WTC11 (cell line): Measurements from ENCODE around the gene DMC1. TPM values are rescaled to one million over a fixed set of nuclear protein-coding genes. Genes with fewer than 3 reads are reported as not detected.

Experiments
- ATAC-seq: fragments of 200-7000 bp; cut with Tn5 transposase; 2 replicates; pipeline ENCODE4 v1.10.0; 2021; ENCODE audit warnings: mild to moderate bottlenecking, moderate library complexity
- CTCF ChIA-PET: fragments of 300-600 bp; sonication (Branson Sonifier 250); formaldehyde crosslinking; loops from one replicate; lab custom pipeline; 2021; ENCODE audit warnings: antibody characterized with exemption; lab: Charles Lee
- POLR2A ChIA-PET: fragments of 350-600 bp; sonication (Branson Sonifier 250); formaldehyde crosslinking; loops from one replicate; lab custom pipeline; 2021; ENCODE audit warnings: antibody characterized with exemption; lab: Charles Lee
- DNase-seq: peaks from one replicate; pipeline ENCODE4 v3.0.0; 2021; ENCODE audit warnings: low spot score
- H3K27ac Mint-ChIP-seq: 2 replicates; pipeline ENCODE4 v1.8.0; 2021; ENCODE audit warnings: mixed read lengths
- H3K27me3 Mint-ChIP-seq: 2 replicates; pipeline ENCODE4 v1.8.0; 2021; ENCODE audit warnings: low read depth, mild to moderate bottlenecking, moderate library complexity, mixed read lengths
- H3K36me3 Mint-ChIP-seq: 2 replicates; pipeline ENCODE4 v1.8.0; 2021; ENCODE audit warnings: mixed read lengths
- H3K4me1 Mint-ChIP-seq: 2 replicates; pipeline ENCODE4 v1.8.0; 2022; ENCODE audit warnings: mixed read lengths
- H3K4me3 Mint-ChIP-seq: 2 replicates; pipeline ENCODE4 v1.8.0; 2021; ENCODE audit warnings: mild to moderate bottlenecking, moderate library complexity, mixed read lengths
- H3K9me3 Mint-ChIP-seq: 2 replicates; pipeline ENCODE4 v1.8.0; 2021; ENCODE audit warnings: mixed read lengths
- ATF1 ChIP-seq: sonication (generic); formaldehyde crosslinking; IDR thresholded peaks from 2 replicates; pipeline ENCODE4 v1.8.1; 2023; ENCODE audit warnings: mild to moderate bottlenecking, moderate library complexity, missing genetic modification reagents
- ELF4 ChIP-seq: sonication (generic); formaldehyde crosslinking; IDR thresholded peaks from 2 replicates; pipeline ENCODE4 v1.8.1; 2022; ENCODE audit warnings: low read depth, mild to moderate bottlenecking, moderate library complexity, missing genetic modification reagents
- ETV6 ChIP-seq: sonication (generic); formaldehyde crosslinking; IDR thresholded peaks from 2 replicates; pipeline ENCODE4 v1.8.1; 2022; ENCODE audit warnings: mild to moderate bottlenecking, missing genetic modification reagents
- FOXJ3 ChIP-seq: sonication (generic); formaldehyde crosslinking; IDR thresholded peaks from 2 replicates; pipeline ENCODE4 v1.9.0; 2021; ENCODE audit warnings: missing genetic modification reagents, mild to moderate bottlenecking, borderline replicate concordance
- FOXK1 ChIP-seq: sonication (generic); formaldehyde crosslinking; IDR thresholded peaks from 2 replicates; pipeline ENCODE4 v1.8.0; 2022; ENCODE audit warnings: mild to moderate bottlenecking, moderate library complexity, missing genetic modification reagents
- GRHL2 ChIP-seq: fragments of 250-450 bp; sonication (Bioruptor Pico); IDR thresholded peaks from 2 replicates; pipeline ENCODE4 v1.8.0; 2022; ENCODE audit warnings: mild to moderate bottlenecking, moderate library complexity; ENCODE audit not compliant: insufficient replicate concordance, severe bottlenecking
- MXD4 ChIP-seq: fragments of 250-450 bp; sonication (Bioruptor Pico); IDR thresholded peaks from 2 replicates; pipeline ENCODE4 v1.8.0; 2021; ENCODE audit warnings: mild to moderate bottlenecking, moderate library complexity, borderline replicate concordance
- NFE2L1 ChIP-seq: sonication (generic); formaldehyde crosslinking; IDR thresholded peaks from 2 replicates; pipeline ENCODE4 v1.8.1; 2023; ENCODE audit warnings: missing genetic modification reagents
- NR1H2 ChIP-seq: sonication (generic); formaldehyde crosslinking; IDR thresholded peaks from 2 replicates; pipeline ENCODE4 v1.9.0; 2021; ENCODE audit warnings: mild to moderate bottlenecking, moderate library complexity, missing genetic modification reagents
- NR2C2 ChIP-seq: sonication (generic); formaldehyde crosslinking; IDR thresholded peaks from 2 replicates; pipeline ENCODE4 v1.8.0; 2022; ENCODE audit warnings: mild to moderate bottlenecking, missing genetic modification reagents
- OVOL2 ChIP-seq: fragments of 250-450 bp; sonication (Bioruptor Pico); IDR thresholded peaks from 2 replicates; pipeline ENCODE4 v1.9.0; 2021; ENCODE audit warnings: mild to moderate bottlenecking, borderline replicate concordance
- TEAD1 ChIP-seq: sonication (generic); formaldehyde crosslinking; IDR thresholded peaks from 2 replicates; pipeline ENCODE4 v1.8.0; 2022; ENCODE audit warnings: mild to moderate bottlenecking, missing genetic modification reagents
- ZNF121 ChIP-seq: sonication (generic); formaldehyde crosslinking; IDR thresholded peaks from 2 replicates; pipeline ENCODE4 v1.8.0; 2023; ENCODE audit warnings: missing genetic modification reagents
- ZNF219 ChIP-seq: sonication (generic); formaldehyde crosslinking; IDR thresholded peaks from 2 replicates; pipeline ENCODE4 v1.8.0; 2023; ENCODE audit warnings: missing genetic modification reagents, mild to moderate bottlenecking, borderline replicate concordance
- ZNF232 ChIP-seq: sonication (generic); formaldehyde crosslinking; IDR thresholded peaks from 2 replicates; pipeline ENCODE4 v1.8.0; 2022; ENCODE audit warnings: mild to moderate bottlenecking, missing genetic modification reagents
- total RNA-seq: library from RNA; stranded (reverse); gene quantifications from 3 replicates; pipeline ENCODE4 v1.2.3, GENCODE V29; 2021
- TF ChIP-seq, protein P1 (sequence below): sonication (generic); formaldehyde crosslinking; IDR thresholded peaks from 2 replicates; pipeline ENCODE4 v1.8.1; 2023; ENCODE audit warnings: mild to moderate bottlenecking, moderate library complexity, missing genetic modification reagents
- TF ChIP-seq, protein P2 (sequence below): sonication (generic); formaldehyde crosslinking; IDR thresholded peaks from 2 replicates; pipeline ENCODE4 v1.8.1; 2022; ENCODE audit warnings: low read depth, mild to moderate bottlenecking, moderate library complexity, missing genetic modification reagents, borderline replicate concordance
- TF ChIP-seq, protein P3 (sequence below): sonication (generic); formaldehyde crosslinking; IDR thresholded peaks from 2 replicates; pipeline ENCODE4 v1.8.0; 2023; ENCODE audit warnings: missing genetic modification reagents, mild to moderate bottlenecking, borderline replicate concordance
- TF ChIP-seq, protein P4 (sequence below): fragments of 250-450 bp; sonication (Bioruptor Pico); IDR thresholded peaks from 2 replicates; pipeline ENCODE4 v1.8.0; 2021; ENCODE audit warnings: mild to moderate bottlenecking
- TF ChIP-seq, protein P5 (sequence below): sonication (generic); formaldehyde crosslinking; IDR thresholded peaks from 2 replicates; pipeline ENCODE4 v1.8.1; 2022; ENCODE audit warnings: mild to moderate bottlenecking, moderate library complexity, missing genetic modification reagents
- TF ChIP-seq, protein P6 (sequence below): sonication (generic); formaldehyde crosslinking; IDR thresholded peaks from 2 replicates; pipeline ENCODE4 v1.8.1; 2022; ENCODE audit warnings: mild to moderate bottlenecking, missing genetic modification reagents, moderate library complexity, borderline replicate concordance
- TF ChIP-seq, protein P7 (sequence below): sonication (generic); formaldehyde crosslinking; IDR thresholded peaks from 2 replicates; pipeline ENCODE4 v1.8.0; 2022; ENCODE audit warnings: mild to moderate bottlenecking, missing genetic modification reagents
- TF ChIP-seq, protein P8 (sequence below): sonication (generic); formaldehyde crosslinking; IDR thresholded peaks from 2 replicates; pipeline ENCODE4 v1.8.0; 2023; ENCODE audit warnings: missing genetic modification reagents

DMC1 gene
- total RNA-seq, 1 experiment from 2014 or later: 4.3 TPM

DNA sequence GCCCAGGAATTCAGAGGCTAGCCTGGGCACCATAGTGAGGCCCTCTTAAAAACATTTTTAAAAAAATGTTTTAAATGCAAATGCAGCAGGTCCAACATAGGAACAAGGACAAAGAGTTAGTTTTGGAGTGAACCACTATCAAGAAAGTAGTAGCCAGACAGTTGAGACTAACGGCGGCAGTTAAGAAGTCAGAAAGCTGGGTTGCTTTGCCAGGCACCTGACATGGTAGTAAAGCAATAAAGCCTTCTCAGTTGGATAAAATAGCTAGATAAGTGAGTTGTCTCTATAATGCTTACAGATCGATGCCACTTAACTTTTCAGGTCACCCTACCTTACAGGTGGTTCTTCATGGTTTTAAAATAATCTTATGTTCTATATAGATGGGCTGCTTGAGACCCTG, 47.0 kb downstream of the DMC1 start (continued):
- no peak for TF ChIP-seq GRHL2
- no peak for TF ChIP-seq NR2C2
- TF ChIP-seq, protein P1, sequence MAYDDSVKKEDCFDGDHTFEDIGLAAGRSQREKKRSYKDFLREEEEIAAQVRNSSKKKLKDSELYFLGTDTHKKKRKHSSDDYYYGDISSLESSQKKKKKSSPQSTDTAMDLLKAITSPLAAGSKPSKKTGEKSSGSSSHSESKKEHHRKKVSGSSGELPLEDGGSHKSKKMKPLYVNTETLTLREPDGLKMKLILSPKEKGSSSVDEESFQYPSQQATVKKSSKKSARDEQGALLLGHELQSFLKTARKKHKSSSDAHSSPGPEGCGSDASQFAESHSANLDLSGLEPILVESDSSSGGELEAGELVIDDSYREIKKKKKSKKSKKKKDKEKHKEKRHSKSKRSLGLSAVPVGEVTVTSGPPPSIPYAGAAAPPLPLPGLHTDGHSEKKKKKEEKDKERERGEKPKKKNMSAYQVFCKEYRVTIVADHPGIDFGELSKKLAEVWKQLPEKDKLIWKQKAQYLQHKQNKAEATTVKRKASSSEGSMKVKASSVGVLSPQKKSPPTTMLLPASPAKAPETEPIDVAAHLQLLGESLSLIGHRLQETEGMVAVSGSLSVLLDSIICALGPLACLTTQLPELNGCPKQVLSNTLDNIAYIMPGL: no peak
- no peak for TF ChIP-seq ELF4 (CRISPR knock-in tag)

DNA sequence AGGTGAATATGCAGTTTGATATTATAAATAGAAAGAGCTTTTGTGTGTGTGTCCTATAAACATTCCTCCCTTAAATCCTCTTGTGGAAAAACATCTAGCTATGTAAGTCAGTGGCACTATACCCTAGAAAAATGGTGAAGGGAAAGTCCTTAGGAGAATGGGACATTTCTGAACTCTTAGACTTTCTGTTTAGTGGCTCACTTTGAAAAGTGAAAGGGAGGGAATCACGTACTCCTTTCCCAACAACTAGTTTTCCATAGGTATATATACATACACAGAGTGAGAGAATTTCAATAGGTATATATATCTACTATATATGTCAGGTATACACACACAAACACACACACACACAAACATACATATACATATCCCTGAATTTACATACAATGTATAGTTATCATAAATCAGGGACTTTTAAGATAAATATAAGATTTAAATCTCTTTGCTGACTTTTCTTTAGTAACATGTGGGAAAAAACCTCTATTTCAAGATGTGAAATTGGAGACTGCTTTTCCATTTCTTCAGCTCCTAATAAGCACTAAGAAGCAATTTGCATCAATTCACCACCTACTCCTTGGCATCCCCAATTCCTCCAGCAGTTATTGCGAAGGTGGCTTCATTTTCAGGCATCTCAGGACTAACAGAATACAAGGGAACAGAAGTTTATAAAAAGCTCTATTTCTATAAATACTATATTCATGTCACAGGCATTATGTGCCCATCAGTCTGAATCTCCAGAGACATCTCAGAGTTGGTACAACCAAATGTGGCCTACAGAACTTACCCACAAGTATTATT, 50.3 kb downstream of the DMC1 start:
- Mint-ChIP-seq H3K27ac (no peak overlapping the region), H3K4me1 (peaks cover 17% of the 10 kb centered on the region), H3K9me3 (no peaks in the 10 kb centered on the region), H3K36me3 (no peaks in the 10 kb centered on the region), H3K27me3 (no peaks in the 10 kb centered on the region; the same call in none of the 2 replicates), H3K4me3 (no peak overlapping the region)
- ATAC-seq (no peak), DNase-seq (no peak)
- ChIA-PET CTCF (interaction anchor here (0.6 kb wide), 1 partner anchor 278 kb away, joined by 3 read pairs; no protein-coding TSS in a partner anchor), POLR2A (no interaction called here)
- TF ChIP-seq, protein P2, sequence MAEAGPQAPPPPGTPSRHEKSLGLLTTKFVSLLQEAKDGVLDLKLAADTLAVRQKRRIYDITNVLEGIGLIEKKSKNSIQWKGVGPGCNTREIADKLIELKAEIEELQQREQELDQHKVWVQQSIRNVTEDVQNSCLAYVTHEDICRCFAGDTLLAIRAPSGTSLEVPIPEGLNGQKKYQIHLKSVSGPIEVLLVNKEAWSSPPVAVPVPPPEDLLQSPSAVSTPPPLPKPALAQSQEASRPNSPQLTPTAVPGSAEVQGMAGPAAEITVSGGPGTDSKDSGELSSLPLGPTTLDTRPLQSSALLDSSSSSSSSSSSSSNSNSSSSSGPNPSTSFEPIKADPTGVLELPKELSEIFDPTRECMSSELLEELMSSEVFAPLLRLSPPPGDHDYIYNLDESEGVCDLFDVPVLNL (CRISPR knock-in tag): no peak
- TF ChIP-seq MXD4 (CRISPR knock-in tag) (no peak), ETV6 (CRISPR knock-in tag) (no peak), NFE2L1 (CRISPR knock-in tag) (no peak), ZNF121 (no peak), OVOL2 (CRISPR knock-in tag) (no peak), NR1H2 (CRISPR knock-in tag) (no peak), ZNF219 (no peak), ZNF232 (CRISPR knock-in tag) (no peak), FOXJ3 (no peak), ATF1 (CRISPR knock-in tag) (no peak), TEAD1 (CRISPR knock-in tag) (no peak), FOXK1 (CRISPR knock-in tag) (no peak)
- TF ChIP-seq, protein P3, sequence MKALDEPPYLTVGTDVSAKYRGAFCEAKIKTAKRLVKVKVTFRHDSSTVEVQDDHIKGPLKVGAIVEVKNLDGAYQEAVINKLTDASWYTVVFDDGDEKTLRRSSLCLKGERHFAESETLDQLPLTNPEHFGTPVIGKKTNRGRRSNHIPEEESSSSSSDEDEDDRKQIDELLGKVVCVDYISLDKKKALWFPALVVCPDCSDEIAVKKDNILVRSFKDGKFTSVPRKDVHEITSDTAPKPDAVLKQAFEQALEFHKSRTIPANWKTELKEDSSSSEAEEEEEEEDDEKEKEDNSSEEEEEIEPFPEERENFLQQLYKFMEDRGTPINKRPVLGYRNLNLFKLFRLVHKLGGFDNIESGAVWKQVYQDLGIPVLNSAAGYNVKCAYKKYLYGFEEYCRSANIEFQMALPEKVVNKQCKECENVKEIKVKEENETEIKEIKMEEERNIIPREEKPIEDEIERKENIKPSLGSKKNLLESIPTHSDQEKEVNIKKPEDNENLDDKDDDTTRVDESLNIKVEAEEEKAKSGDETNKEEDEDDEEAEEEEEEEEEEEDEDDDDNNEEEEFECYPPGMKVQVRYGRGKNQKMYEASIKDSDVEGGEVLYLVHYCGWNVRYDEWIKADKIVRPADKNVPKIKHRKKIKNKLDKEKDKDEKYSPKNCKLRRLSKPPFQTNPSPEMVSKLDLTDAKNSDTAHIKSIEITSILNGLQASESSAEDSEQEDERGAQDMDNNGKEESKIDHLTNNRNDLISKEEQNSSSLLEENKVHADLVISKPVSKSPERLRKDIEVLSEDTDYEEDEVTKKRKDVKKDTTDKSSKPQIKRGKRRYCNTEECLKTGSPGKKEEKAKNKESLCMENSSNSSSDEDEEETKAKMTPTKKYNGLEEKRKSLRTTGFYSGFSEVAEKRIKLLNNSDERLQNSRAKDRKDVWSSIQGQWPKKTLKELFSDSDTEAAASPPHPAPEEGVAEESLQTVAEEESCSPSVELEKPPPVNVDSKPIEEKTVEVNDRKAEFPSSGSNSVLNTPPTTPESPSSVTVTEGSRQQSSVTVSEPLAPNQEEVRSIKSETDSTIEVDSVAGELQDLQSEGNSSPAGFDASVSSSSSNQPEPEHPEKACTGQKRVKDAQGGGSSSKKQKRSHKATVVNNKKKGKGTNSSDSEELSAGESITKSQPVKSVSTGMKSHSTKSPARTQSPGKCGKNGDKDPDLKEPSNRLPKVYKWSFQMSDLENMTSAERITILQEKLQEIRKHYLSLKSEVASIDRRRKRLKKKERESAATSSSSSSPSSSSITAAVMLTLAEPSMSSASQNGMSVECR (CRISPR knock-in tag): no peak
- TF ChIP-seq, protein P4, sequence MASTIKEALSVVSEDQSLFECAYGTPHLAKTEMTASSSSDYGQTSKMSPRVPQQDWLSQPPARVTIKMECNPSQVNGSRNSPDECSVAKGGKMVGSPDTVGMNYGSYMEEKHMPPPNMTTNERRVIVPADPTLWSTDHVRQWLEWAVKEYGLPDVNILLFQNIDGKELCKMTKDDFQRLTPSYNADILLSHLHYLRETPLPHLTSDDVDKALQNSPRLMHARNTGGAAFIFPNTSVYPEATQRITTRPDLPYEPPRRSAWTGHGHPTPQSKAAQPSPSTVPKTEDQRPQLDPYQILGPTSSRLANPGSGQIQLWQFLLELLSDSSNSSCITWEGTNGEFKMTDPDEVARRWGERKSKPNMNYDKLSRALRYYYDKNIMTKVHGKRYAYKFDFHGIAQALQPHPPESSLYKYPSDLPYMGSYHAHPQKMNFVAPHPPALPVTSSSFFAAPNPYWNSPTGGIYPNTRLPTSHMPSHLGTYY (CRISPR knock-in tag): no peak
- TF ChIP-seq, protein P5, sequence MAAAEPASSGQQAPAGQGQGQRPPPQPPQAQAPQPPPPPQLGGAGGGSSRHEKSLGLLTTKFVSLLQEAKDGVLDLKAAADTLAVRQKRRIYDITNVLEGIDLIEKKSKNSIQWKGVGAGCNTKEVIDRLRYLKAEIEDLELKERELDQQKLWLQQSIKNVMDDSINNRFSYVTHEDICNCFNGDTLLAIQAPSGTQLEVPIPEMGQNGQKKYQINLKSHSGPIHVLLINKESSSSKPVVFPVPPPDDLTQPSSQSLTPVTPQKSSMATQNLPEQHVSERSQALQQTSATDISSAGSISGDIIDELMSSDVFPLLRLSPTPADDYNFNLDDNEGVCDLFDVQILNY (CRISPR knock-in tag): no peak
- TF ChIP-seq, protein P6, sequence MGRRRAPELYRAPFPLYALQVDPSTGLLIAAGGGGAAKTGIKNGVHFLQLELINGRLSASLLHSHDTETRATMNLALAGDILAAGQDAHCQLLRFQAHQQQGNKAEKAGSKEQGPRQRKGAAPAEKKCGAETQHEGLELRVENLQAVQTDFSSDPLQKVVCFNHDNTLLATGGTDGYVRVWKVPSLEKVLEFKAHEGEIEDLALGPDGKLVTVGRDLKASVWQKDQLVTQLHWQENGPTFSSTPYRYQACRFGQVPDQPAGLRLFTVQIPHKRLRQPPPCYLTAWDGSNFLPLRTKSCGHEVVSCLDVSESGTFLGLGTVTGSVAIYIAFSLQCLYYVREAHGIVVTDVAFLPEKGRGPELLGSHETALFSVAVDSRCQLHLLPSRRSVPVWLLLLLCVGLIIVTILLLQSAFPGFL (CRISPR knock-in tag): no peak
- TF ChIP-seq, protein P7, sequence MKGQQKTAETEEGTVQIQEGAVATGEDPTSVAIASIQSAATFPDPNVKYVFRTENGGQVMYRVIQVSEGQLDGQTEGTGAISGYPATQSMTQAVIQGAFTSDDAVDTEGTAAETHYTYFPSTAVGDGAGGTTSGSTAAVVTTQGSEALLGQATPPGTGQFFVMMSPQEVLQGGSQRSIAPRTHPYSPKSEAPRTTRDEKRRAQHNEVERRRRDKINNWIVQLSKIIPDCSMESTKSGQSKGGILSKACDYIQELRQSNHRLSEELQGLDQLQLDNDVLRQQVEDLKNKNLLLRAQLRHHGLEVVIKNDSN: no peak
- TF ChIP-seq, protein P8, sequence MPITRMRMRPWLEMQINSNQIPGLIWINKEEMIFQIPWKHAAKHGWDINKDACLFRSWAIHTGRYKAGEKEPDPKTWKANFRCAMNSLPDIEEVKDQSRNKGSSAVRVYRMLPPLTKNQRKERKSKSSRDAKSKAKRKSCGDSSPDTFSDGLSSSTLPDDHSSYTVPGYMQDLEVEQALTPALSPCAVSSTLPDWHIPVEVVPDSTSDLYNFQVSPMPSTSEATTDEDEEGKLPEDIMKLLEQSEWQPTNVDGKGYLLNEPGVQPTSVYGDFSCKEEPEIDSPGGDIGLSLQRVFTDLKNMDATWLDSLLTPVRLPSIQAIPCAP (CRISPR knock-in tag): no peak
